ENCODE measurements around the gene IKZF2. TPM values are rescaled to one million over a fixed set of nuclear protein-coding genes. Genes with fewer than 3 reads are reported as not detected.

IKZF2 gene
- total RNA-seq, 1 donor from 2014 or later, result 4.4 TPM

- DNase-seq (ENCODE audit: low read depth), result no peak
- Histone ChIP-seq H3K36me3 (ENCODE audit: control insufficient read depth, insufficient read depth, low read length) (no peaks in the 10 kb centered on the region), H3K4me3 (ENCODE audit: low read depth, low read length) (no peak overlapping the region), H3K27me3 (ENCODE audit: control insufficient read depth, insufficient read depth, low read length) (no peaks in the 10 kb centered on the region)
- TF ChIP-seq CTCF (IDR thresholded peaks at IDR 0.05; ENCODE audit: insufficient read depth, low read length, poor library complexity, severe bottlenecking), result no peak
Measured at GRCh38 chr2:213171147-213171546, 19.7 kb upstream of the IKZF2 start.

GRCh38 chr2:213167271-213167930 lies 16.0 kb upstream of the IKZF2 start:
- Histone ChIP-seq H3K27me3 (ENCODE audit: control insufficient read depth, insufficient read depth, low read length) (no peaks in the 10 kb centered on the region), H3K4me3 (ENCODE audit: low read depth, low read length) (no peak overlapping the region), H3K36me3 (ENCODE audit: control insufficient read depth, insufficient read depth, low read length) (no peaks in the 10 kb centered on the region)
- DNase-seq (ENCODE audit: low read depth), result no peak
- no peak for TF ChIP-seq CTCF (IDR thresholded peaks at IDR 0.05; ENCODE audit: insufficient read depth, low read length, poor library complexity, severe bottlenecking)

- no peak for DNase-seq (ENCODE audit: low read depth)
- Histone ChIP-seq H3K36me3 (ENCODE audit: control insufficient read depth, insufficient read depth, low read length) (no peaks in the 10 kb centered on the region), H3K4me3 (ENCODE audit: low read depth, low read length) (no peak overlapping the region), H3K27me3 (ENCODE audit: control insufficient read depth, insufficient read depth, low read length) (no peaks in the 10 kb centered on the region)
- no peak for TF ChIP-seq CTCF (IDR thresholded peaks at IDR 0.05; ENCODE audit: insufficient read depth, low read length, poor library complexity, severe bottlenecking)
Measured at GRCh38 chr2:213166109-213166508, 14.7 kb upstream of the IKZF2 start.

- no peaks in the 10 kb centered on the region for H3K36me3 ChIP-seq (ENCODE audit: control insufficient read depth, insufficient read depth, low read length)
- no peak for DNase-seq (ENCODE audit: low read depth)
- no peaks in the 10 kb centered on the region for H3K27me3 ChIP-seq (ENCODE audit: control insufficient read depth, insufficient read depth, low read length)
- no peak for TF ChIP-seq CTCF (IDR thresholded peaks at IDR 0.05; ENCODE audit: insufficient read depth, low read length, poor library complexity, severe bottlenecking)
- H3K4me3 ChIP-seq (ENCODE audit: low read depth, low read length), result no peak overlapping the region
Measured at GRCh38 chr2:213164263-213164662, 12.9 kb upstream of the IKZF2 start.

GRCh38 chr2:213162516-213163118 lies 11.2 kb upstream of the IKZF2 start:
- no peaks in the 10 kb centered on the region for H3K27me3 ChIP-seq (ENCODE audit: control insufficient read depth, insufficient read depth, low read length)
- DNase-seq (ENCODE audit: low read depth), result no peak
- no peak overlapping the region for H3K4me3 ChIP-seq (ENCODE audit: low read depth, low read length)
- TF ChIP-seq CTCF (IDR thresholded peaks at IDR 0.05; ENCODE audit: insufficient read depth, low read length, poor library complexity, severe bottlenecking), result no peak
- H3K36me3 ChIP-seq (ENCODE audit: control insufficient read depth, insufficient read depth, low read length), result no peaks in the 10 kb centered on the region

All from kidney epithelial cell (primary cell).